Activated CD4-positive, alpha-beta T cell treated with anti-CD3 and anti-CD28 coated beads, Interleukin-10, Interleukin-2, amounts not matched to agents 100 ng/mL and 50 ng/mL, durations not matched to agents 16 hours and 8 hours (primary cell): ENCODE data around the gene VIT.

Experiments
- DNase-seq: peaks from one replicate; pipeline ENCODE4 v3.0.0-alpha.2; 2020

Gene VIT

GRCh38 chr2:36696533-36696932 is at the start of gene VIT:
VIT (plus strand) TSS chr2:36696707; CDS start chr2:36716371, 19,664 bp downstream.
- no peak for DNase-seq

GRCh38 chr2:36650031-36650829 is 46.3 kb upstream of the VIT start:
- DNase-seq, result peak; percentile 64

- no peak for DNase-seq
These were observed 43.4 kb upstream of the VIT start for GRCh38 chr2:36653155-36653554.

- DNase-seq, result no peak
These were observed 42.4 kb upstream of the VIT start for GRCh38 chr2:36653967-36654694.

GRCh38 chr2:36655453-36655852 is 41.1 kb upstream of the VIT start:
- no peak for DNase-seq

- no peak for DNase-seq
These were observed 38.8 kb upstream of the VIT start for GRCh38 chr2:36657703-36658102.

GRCh38 chr2:36658277-36658748 is 38.2 kb upstream of the VIT start:
- no peak for DNase-seq

- DNase-seq, result no peak
These were observed 37.3 kb upstream of the VIT start for GRCh38 chr2:36659218-36659617.

- DNase-seq, result peak; percentile 37
These were observed 36.6 kb upstream of the VIT start for GRCh38 chr2:36659872-36660312.

GRCh38 chr2:36662638-36663037 is 33.9 kb upstream of the VIT start:
- no peak for DNase-seq

GRCh38 chr2:36663295-36663694 is 33.2 kb upstream of the VIT start:
- DNase-seq, result no peak

GRCh38 chr2:36663851-36664695 is 32.4 kb upstream of the VIT start:
- DNase-seq, result peak; percentile 65

- DNase-seq, result no peak
These were observed 31.8 kb upstream of the VIT start for GRCh38 chr2:36664696-36665076.

- no peak for DNase-seq
These were observed 28.6 kb upstream of the VIT start for GRCh38 chr2:36667931-36668330.

- no peak for DNase-seq
These were observed 25.5 kb upstream of the VIT start for GRCh38 chr2:36670881-36671595.

GRCh38 chr2:36671731-36672130 is 24.8 kb upstream of the VIT start:
- no peak for DNase-seq

GRCh38 chr2:36672199-36672598 is 24.3 kb upstream of the VIT start:
- DNase-seq, result peak; percentile 4

GRCh38 chr2:36675579-36676282 is 20.8 kb upstream of the VIT start:
- no peak for DNase-seq

- no peak for DNase-seq
These were observed 20.1 kb upstream of the VIT start for GRCh38 chr2:36676364-36676763.

GRCh38 chr2:36677386-36677785 is 19.1 kb upstream of the VIT start:
- no peak for DNase-seq

GRCh38 chr2:36677996-36678605 is 18.4 kb upstream of the VIT start:
- DNase-seq, result no peak
